SH-SY5Y (cell line): ENCODE results near the gene PPM1H.

Experiments used
- GATA2 ChIP-seq: IDR thresholded peaks from 2 replicates; pipeline ENCODE4 v1.6.1; 2011; ENCODE audit warnings: mild to moderate bottlenecking, low read depth, low read length
- GATA3 ChIP-seq: IDR thresholded peaks from 2 replicates; pipeline ENCODE4 v1.6.1; 2011; ENCODE audit warnings: low read depth, mild to moderate bottlenecking, low read length, moderate library complexity

PPM1H gene

DNA sequence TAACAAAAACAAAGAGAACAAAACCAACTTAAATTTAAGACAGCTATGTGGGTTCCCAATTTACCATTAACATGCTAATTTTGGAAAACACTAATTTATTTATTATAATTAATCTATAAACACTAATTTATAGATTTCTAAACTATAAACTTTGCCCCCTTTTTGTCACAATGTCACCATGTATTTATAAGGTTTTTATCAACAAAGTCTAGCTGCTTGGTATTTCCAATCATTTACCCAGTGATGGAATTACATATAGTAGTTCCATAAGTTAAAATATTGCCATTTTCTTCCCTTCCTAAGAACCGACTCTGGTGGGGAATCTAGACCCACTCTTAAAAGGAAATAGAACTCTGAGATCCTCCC is 140.7 kb downstream of the PPM1H start:
- TF ChIP-seq GATA3, result no peak
- no peak for TF ChIP-seq GATA2

- TF ChIP-seq GATA3, result peak; percentile 24; the same call in 1 of the 2 replicates
- TF ChIP-seq GATA2, result peak; percentile 85
These were observed 141.4 kb downstream of the PPM1H start for GRCh38 chr12:62793256-62794217.

- TF ChIP-seq GATA3, result no peak
- TF ChIP-seq GATA2, result no peak
These were observed 142.6 kb downstream of the PPM1H start for GRCh38 chr12:62792236-62792870.

GRCh38 chr12:62789851-62790250 is 145.1 kb downstream of the PPM1H start:
- TF ChIP-seq GATA2 (no peak), GATA3 (no peak)

DNA sequence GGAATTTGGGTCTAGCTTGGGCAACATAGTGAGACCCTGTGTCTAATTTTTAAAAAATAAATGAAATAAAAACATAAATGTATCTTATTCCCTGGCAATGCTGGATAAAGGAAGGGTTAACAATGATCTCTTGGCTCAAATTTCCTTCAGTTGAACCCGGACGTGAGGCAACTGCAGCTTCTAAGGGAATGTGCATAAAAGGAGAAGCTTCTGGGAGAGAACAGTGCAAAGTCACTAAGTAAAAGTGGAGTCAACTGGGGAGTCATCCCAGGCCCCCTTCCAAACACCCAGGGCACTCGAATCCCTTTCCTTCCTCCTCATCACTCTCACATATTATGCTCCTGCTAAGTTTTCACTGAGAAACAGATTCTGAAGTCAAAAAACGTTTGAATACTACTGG is 147.3 kb downstream of the PPM1H start:
- TF ChIP-seq GATA3 (no peak), GATA2 (no peak)

DNA sequence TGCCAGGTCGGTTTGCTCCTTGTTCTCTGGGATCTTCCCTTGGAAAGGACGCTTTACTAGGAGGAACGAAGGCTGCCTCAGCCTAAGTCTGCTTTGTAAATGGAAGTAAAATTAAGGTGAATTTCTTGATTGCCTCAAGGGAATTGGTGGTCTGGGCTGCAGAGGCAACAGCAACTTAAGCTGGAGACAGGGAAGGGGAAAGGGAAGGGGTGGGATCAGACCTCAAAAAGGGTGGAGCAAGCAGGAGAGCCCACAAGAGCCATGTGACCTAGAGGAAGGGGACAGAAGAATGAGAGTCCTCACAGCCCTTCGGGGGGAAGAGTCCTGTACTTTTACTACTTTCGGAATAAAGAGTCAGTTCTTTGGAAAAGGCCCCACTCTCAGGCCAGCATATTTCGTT is 147.9 kb downstream of the PPM1H start:
- TF ChIP-seq GATA2 (no peak), GATA3 (no peak)

DNA sequence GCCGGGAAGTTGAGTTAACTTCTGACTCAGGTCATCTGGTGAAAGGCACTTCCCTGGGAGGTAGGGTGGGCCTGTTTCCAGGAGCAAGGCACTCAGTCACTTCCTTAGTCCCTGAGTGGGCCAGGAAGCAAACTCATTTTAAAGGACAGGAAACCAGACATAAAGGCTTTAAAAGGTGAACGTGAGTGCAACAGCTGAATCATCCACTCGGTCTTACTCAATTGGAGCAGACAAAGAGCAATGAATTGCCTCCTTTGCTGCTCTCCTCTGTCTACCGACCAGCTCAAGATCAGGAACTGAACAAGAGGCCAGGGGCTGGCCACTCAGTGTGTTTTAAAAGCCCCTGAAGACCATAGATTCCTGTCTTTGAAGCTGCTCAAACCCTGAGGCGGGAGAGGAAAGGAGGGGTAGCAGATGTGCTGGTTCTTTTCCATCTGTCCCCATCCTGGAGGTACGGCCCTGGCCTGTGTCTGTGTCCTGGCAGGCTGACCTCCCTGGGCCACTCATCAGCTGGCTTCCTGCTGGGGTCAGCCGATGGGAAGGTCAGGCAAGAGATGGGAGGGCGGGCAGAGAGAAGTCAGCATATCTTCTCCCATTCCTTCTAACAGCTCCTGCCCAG is 148.9 kb downstream of the PPM1H start:
- TF ChIP-seq GATA2 (no peak), GATA3 (no peak)

DNA sequence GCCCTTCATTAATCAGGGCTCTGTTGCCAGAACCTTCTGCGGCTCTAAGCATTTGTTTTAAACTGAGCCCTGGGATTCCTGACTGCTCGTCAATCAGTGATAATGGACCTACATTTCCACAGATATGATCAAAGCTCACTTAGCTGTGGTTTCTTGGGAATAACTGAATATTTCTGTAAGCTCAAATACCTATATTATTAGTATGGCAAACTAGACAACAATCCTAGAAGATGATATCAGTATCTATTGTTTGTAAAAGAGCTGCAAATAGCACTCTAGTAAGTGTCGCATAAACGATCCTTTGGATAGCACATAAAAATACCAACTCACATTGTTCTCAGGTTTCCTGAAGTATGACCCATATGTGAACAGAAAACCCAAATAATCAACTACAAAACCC is 150.4 kb downstream of the PPM1H start:
- TF ChIP-seq GATA2 (no peak), GATA3 (no peak)

DNA sequence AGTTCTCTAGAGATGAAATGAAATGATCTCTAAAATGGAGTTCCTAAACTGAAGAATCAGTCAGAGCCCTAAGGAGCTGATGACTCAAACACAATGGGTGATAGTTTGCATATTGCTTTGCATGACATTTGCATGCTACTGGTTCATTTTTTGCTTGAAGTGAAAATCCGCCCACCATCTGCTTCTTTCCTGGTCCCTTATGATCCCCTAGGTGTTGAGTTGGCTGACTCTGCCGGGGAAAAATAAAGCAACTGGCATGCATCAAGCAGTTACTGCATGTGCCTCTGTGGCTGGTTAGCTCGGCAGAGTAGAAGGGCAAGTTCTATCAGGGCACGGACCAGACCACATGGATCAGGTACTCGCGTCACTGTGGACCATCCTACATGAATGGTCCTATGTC is 151.1 kb downstream of the PPM1H start:
- TF ChIP-seq GATA3 (no peak), GATA2 (no peak)

- no peak for TF ChIP-seq GATA3
- no peak for TF ChIP-seq GATA2
These were observed 153.6 kb downstream of the PPM1H start for GRCh38 chr12:62781136-62781880.

DNA sequence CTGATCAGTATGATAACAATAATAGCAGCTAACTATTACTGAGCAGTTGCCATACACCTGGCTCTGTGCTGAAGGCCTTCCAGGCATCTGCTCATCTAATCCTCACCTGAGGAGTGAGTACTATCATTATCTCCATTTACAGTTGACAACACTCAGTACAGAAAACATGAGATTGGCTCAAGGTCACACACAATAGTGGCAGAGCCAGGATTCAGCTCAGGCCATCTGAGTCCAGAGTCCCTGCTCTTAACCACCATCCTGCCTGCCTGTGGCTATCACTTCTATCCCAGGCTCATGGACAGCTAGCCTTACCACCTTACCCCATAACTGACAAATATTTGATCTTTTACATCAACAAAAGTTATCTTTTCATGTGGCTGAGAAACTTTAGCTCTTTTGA is 155.5 kb downstream of the PPM1H start:
- TF ChIP-seq GATA2 (no peak), GATA3 (no peak)

GRCh38 chr12:62778187-62778586 is 156.8 kb downstream of the PPM1H start:
- TF ChIP-seq GATA3, result no peak
- no peak for TF ChIP-seq GATA2

GRCh38 chr12:62776997-62777396 is 158.0 kb downstream of the PPM1H start:
- TF ChIP-seq GATA3 (no peak), GATA2 (no peak)

GRCh38 chr12:62776575-62776974 is 158.4 kb downstream of the PPM1H start:
- TF ChIP-seq GATA3 (no peak), GATA2 (no peak)
